LNCaP clone FGC (cell line): ENCODE measurements around the gene NXPE2.
A peak's percentile ranks its signal among the peaks of the same experiment; 100 is the strongest.

ENCODE experiments used
- DNase-seq: peaks from one replicate; pipeline ENCODE4 v3.0.0-alpha.2; 2011; ENCODE audit warnings: low read depth
- H3K4me3 ChIP-seq: 2 replicates; pipeline ENCODE4 v1.5.1; 2011; ENCODE audit warnings: mild to moderate bottlenecking, low read depth, low read length, control low read depth
- CTCF ChIP-seq: IDR thresholded peaks from 2 replicates; pipeline ENCODE4 v1.5.1; 2012; ENCODE audit warnings: mild to moderate bottlenecking; ENCODE audit not compliant: control insufficient read depth, insufficient read depth; ENCODE audit errors: extremely low read depth

NXPE2 gene

GRCh38 chr11:114705280-114706024 lies 27.1 kb downstream of the NXPE2 start:
- peak; percentile 10 for DNase-seq
- H3K4me3 ChIP-seq: no peak overlapping the region
- TF ChIP-seq CTCF: no peak

- no peak for DNase-seq
Observed at GRCh38 chr11:114709960-114710359, 31.6 kb downstream of the NXPE2 start.

GRCh38 chr11:114713756-114714155 lies 35.4 kb downstream of the NXPE2 start:
- no peak overlapping the region for H3K4me3 ChIP-seq
- no peak for DNase-seq
- TF ChIP-seq CTCF: no peak

More at GRCh38 chr11:114709960-114710359, 31.6 kb downstream of the NXPE2 start:
- TF ChIP-seq CTCF: no peak
- no peak overlapping the region for H3K4me3 ChIP-seq

- no peak overlapping the region for H3K4me3 ChIP-seq
- TF ChIP-seq CTCF: no peak
- no peak for DNase-seq
Observed at GRCh38 chr11:114719562-114719961, 41.2 kb downstream of the NXPE2 start.

GRCh38 chr11:114724916-114725524 lies 46.7 kb downstream of the NXPE2 start:
- no peak for TF ChIP-seq CTCF
- H3K4me3 ChIP-seq: no peak overlapping the region
- DNase-seq: no peak

GRCh38 chr11:114725623-114726022 lies 47.3 kb downstream of the NXPE2 start:
- no peak for DNase-seq
- TF ChIP-seq CTCF: no peak
- no peak overlapping the region for H3K4me3 ChIP-seq
